CD4-positive, alpha-beta T cell treated with Interleukin-10 for 1 hour (primary cell): ENCODE data around the gene RNF212B.

Source experiments
- DNase-seq: peaks from one replicate; pipeline ENCODE4 v3.0.0-alpha.2; 2020

Gene RNF212B

GRCh38 chr14:23297611-23298277 is 60.0 kb downstream of the RNF212B start:
- no peak for DNase-seq

DNA sequence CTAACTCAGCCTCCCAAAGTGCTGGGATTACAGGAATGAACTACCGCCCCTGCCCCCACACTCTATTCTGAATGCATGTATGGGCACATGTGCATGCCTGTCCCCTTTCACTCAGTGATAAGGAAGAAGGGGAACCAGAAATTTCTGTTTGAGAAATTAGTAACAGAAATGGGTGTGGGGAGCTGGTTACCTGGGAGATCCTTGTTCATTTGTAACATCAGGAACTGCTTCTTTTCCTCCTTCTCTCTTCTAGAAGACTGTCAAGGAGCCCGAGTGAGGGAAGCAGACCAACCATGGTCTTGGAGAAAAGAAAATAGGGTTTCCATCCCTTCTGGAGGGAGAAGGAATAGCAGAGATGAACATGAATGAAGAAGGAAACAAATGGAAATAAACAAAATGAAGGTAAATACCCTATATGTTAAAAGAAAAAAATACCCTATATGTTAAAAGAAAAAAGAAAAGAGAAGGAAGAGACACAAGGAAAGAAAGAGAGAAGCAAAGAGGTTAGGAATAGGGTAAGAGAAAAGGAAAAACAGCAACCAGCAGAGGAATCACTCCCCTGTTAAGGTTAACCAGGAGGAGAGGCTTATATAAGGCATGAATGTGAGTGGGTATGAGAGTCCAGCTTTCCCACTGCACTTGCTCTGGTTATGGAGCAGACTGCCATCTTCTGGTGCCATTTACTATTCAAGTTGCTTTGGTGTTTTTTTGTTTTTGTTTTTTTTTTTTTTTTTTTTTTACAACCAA is 61.6 kb downstream of the RNF212B start:
- DNase-seq: peak; percentile 51

GRCh38 chr14:23299986-23300686 is 62.4 kb downstream of the RNF212B start:
- no peak for DNase-seq

- no peak for DNase-seq
These were observed 63.0 kb downstream of the RNF212B start for GRCh38 chr14:23300687-23301223.

GRCh38 chr14:23301288-23301968 is 63.7 kb downstream of the RNF212B start:
- DNase-seq: peak; percentile 97

GRCh38 chr14:23301969-23302289 is 64.2 kb downstream of the RNF212B start:
- DNase-seq: no peak

- peak; percentile 88 for DNase-seq
These were observed 64.8 kb downstream of the RNF212B start, which contains the start of gene PPP1R3E for GRCh38 chr14:23302290-23303225. TSS of gene PPP1R3E (minus strand) at chr14:23302859. CDS start at chr14:23302576, 283 bp downstream.

- no peak for DNase-seq
These were observed 68.8 kb downstream of the RNF212B start, which contains the start of gene BCL2L2 for GRCh38 chr14:23306412-23307145. TSS of gene BCL2L2 (plus strand) at chr14:23306833. CDS start at chr14:23307768, 935 bp downstream.

GRCh38 chr14:23307146-23307530 is 69.4 kb downstream of the RNF212B start:
- no peak for DNase-seq

DNA sequence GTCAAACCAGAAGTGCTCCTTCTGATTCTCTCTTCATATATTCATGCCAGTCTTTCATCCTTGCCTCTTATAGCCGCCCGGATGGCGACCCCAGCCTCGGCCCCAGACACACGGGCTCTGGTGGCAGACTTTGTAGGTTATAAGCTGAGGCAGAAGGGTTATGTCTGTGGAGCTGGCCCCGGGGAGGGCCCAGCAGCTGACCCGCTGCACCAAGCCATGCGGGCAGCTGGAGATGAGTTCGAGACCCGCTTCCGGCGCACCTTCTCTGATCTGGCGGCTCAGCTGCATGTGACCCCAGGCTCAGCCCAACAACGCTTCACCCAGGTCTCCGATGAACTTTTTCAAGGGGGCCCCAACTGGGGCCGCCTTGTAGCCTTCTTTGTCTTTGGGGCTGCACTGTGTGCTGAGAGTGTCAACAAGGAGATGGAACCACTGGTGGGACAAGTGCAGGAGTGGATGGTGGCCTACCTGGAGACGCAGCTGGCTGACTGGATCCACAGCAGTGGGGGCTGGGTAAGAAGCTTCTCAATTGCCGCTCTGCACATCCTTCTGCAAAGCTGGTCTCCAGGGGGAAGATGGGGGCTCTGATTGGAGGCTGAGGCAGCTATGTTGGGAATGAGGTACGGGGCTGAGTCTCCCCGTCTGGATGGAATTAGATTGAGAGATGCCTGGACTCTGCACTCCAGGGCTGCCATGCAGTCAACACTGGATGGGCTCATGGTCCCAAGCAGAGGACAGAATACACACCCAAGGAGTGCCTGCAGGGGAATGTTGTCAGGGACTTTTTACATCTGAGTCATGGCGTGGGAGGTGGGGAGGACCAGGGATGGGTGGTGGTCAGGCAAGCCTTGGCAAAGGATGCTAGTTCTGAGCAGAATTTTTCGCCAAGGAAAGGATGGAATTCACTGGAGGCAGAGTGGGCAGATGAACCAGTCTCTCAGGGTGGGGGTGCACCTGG is 70.2 kb downstream of the RNF212B start:
- DNase-seq: no peak

DNA sequence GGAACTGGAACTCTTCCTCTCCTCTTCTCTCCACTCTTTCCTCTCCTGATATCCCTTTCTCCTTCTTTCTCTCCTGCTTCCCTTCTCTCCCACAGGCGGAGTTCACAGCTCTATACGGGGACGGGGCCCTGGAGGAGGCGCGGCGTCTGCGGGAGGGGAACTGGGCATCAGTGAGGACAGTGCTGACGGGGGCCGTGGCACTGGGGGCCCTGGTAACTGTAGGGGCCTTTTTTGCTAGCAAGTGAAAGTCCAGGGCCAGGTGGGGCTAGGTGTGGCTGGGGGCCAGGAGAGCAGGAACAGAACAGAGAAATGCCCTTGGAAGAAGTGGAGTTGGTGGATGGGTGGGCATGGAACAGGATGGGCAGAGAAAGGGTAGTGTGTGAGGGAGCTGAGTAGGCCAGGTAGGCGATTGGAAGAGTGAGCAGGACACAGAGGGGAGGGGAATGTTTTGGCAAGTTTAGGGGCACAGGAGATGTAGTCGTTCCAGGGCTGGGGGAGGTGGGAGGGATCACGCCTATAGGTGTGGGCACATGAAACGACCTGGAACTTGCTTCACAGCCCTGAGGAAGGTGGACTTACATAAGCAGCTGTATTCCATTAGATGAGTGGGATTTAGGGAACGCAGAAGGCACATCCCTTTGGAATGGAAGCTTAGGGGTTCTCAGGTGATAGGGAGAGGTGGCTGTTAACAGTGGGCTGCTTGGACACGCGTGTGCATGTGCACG is 71.1 kb downstream of the RNF212B start:
- no peak for DNase-seq

- DNase-seq: no peak
These were observed 72.8 kb downstream of the RNF212B start for GRCh38 chr14:23310546-23310945.

GRCh38 chr14:23316300-23316699 is 78.6 kb downstream of the RNF212B start:
- no peak for DNase-seq

GRCh38 chr14:23319746-23320583 is 82.2 kb downstream of the RNF212B start:
- no peak for DNase-seq

DNA sequence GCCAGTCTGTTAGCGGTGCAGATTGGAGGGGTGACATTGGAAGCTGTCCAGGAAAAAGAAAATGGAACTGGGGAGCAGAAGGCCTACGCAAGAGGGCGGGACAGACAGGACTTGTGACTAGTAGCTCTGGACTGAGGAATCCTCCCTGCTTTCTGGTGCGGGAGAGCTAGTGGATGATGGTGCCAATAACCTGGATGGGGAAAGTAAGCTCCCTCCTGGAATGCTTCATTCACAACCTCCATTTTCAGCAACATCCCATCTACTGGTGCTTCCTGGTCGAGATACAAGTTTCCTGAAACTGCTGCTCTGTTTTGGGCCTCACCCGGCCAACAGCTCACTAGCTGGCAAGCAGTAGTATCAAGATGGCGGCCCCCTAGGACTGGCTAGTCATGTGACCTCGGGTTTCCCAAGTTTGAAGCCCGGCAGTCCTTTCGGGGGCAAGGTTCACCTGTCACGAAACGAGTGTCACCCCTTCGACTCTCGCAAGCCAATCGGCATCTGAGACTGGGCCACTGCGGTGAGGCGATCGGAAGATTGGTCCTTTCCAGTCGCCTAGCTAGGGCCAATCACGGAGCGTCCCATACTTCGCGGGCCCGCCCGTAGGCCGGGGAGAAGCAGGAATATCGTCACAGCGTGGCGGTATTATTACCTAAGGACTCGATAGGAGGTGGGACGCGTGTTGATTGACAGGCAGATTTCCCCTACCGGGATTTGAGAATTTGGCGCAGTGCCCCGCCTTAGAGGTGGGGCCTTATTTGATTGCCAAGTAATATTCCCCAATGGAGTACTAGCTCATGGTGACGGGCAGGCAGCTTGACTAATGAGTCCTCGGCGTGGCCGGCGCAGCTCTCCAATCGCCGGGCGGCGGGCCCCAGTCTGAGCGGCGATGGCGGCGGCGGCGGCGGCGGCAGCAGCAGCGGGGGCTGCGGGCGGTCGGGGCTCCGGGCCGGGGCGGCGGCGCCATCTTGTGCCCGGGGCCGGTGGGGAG is 83.1 kb downstream of the RNF212B start, which contains the start of gene PABPN1:
PABPN1 (plus strand) TSS at position 874 of the 988 bp plus-strand sequence; CDS start at position 887, 13 bp downstream.
- peak; percentile 99 for DNase-seq
